HCT116 (cell line): ENCODE measurements around the gene F2RL1.

Experiments used
- CBX3 ChIP-seq: IDR thresholded peaks from 2 replicates; pipeline ENCODE4 v1.6.1; 2012; ENCODE audit warnings: low read depth
- CTCF ChIP-seq, 3 experiments: fragments of 200-600 bp in 1 of 3; sonication (generic) in 1 of 3; IDR thresholded peaks in 2 of 3; conservative IDR thresholded peaks in 1 of 3; 2 replicates each; pipeline ENCODE4 v1.5.1; 2012 to 2017; ENCODE audit warnings: low read depth in 2 of 3, low read length in 2 of 3, antibody characterized with exemption in 1 of 3, borderline replicate concordance in 1 of 3, control low read depth in 1 of 3, mild to moderate bottlenecking in 1 of 3, mixed read lengths in 1 of 3, mixed run types in 1 of 3, moderate library complexity in 1 of 3; ENCODE audit not compliant: insufficient read depth in 1 of 3
- ELF1 ChIP-seq: IDR thresholded peaks from 2 replicates; pipeline ENCODE4 v1.6.1; 2012; ENCODE audit warnings: low read depth, borderline replicate concordance
- EZH2 ChIP-seq: fragments of 200-600 bp; sonication (generic); IDR thresholded peaks from 2 replicates; pipeline ENCODE4 v1.6.1; 2017; ENCODE audit warnings: antibody characterized with exemption, mixed run types
- POLR2A ChIP-seq: IDR thresholded peaks from 2 replicates; pipeline ENCODE4 v1.7.0; 2011; ENCODE audit warnings: borderline replicate concordance; ENCODE audit not compliant: insufficient read depth, insufficient read length; ENCODE audit errors: extremely low read depth
- POLR2AphosphoS5 ChIP-seq: IDR thresholded peaks from 2 replicates; pipeline ENCODE4 v1.6.1; 2011; ENCODE audit warnings: mild to moderate bottlenecking, low read depth, low read length, moderate library complexity
- ZBTB33 ChIP-seq: IDR thresholded peaks from 2 replicates; pipeline ENCODE4 v1.6.1; 2011; ENCODE audit warnings: mild to moderate bottlenecking, low read length, moderate library complexity; ENCODE audit not compliant: insufficient replicate concordance; ENCODE audit errors: extremely low read depth

GRCh38 chr5:76855961-76856360 lies 37.1 kb downstream of the F2RL1 start:
- TF ChIP-seq POLR2A (no peak), CBX3 (no peak), EZH2 (no peak), ELF1 (no peak), CTCF (IDR thresholded peaks at IDR 0.05 in 2 of 3, conservative IDR thresholded peaks at IDR 0.05 in 1 of 3; ENCODE audit: borderline replicate concordance in 1 of 3, insufficient read depth in 1 of 3, low read depth in 2 of 3, low read length in 2 of 3) (no peak), POLR2AphosphoS5 (no peak), ZBTB33 (no peak)
